COLO668 (cell line): Measurements from ENCODE around the gene HYAL1.

Experiments
- DNase-seq: peaks from one replicate; lab custom pipeline; 2025; ENCODE audit not compliant: unreplicated experiment; lab: John Stamatoyannopoulos, UW

Gene HYAL1

GRCh38 chr3:50303013-50303815 lies at the start of gene HYAL1:
HYAL1 (minus strand) TSS chr3:50303574; CDS start chr3:50302956, 618 bp downstream.
- DNase-seq: no peak

- peak; percentile 8 for DNase-seq
Measured at GRCh38 chr3:50352781-50353180, 49.4 kb upstream of the HYAL1 start.

- DNase-seq: peak; percentile 25
Measured at GRCh38 chr3:50351323-50351697, 47.9 kb upstream of the HYAL1 start.

DNA sequence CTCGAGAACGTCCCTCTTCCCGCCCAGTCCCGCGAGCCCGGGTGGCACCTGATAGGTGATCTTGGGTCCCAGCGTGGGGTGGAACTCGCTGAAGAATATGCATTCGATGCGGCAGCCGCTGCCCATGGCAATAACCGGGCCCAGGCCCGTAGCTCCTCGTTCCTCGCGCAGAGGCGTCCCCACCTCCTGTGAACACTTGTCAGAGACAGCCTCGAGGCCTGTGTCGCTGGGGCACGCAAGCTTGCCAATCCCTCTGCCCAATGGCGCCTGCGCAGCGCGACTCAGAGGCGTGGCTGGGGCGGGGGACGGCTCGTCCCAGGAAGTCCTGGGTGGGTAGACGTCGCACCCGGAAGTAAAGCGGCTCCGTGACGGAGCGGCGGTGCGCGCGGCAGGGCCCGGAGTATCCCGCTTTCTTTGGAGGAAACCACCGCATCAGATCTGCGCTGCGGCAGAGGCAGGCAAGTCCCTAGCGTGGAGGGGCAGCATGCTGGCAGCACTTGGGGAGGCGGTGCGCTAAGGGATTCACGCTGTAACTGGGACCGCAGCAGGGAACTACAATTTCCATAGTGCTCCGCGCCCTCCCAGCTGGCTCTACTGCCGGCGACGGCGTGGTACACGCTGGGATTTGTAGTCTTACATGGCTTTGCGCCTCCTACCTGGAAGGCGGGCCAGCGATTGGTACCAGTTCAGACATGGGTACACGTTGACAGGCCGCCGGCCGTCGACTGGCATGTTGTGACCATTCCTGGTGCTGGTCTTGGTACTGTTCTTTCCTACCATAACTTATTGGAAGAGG lies 47.4 kb upstream of the HYAL1 start, which contains the start of the genes CYB561D2 and NPRL2:
CYB561D2 (plus strand) TSS at position 336 of the 796 bp plus-strand sequence. CDS start 572 bp downstream, outside the sequence.
NPRL2 (minus strand) TSS at position 249 of the 796 bp plus-strand sequence; CDS start at position 126, 123 bp downstream.
- DNase-seq: peak; percentile 90

DNA sequence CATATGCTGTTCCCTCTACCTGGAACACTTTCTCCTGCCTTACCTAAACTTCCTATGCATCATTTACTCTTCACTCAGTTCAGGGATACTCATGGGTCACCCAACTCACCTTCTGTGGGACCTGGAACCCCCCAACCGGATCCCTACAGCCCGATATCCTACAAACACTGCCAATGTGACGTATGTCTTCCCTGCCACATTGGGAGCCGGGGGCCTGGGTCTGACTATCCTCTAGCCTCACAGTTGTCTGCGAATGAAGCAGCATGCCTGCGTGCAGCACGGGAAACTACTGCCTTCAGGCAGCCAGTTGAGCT lies 46.8 kb upstream of the HYAL1 start:
- no peak for DNase-seq

GRCh38 chr3:50347187-50347813 lies 43.9 kb upstream of the HYAL1 start:
- peak; percentile 56 for DNase-seq

DNA sequence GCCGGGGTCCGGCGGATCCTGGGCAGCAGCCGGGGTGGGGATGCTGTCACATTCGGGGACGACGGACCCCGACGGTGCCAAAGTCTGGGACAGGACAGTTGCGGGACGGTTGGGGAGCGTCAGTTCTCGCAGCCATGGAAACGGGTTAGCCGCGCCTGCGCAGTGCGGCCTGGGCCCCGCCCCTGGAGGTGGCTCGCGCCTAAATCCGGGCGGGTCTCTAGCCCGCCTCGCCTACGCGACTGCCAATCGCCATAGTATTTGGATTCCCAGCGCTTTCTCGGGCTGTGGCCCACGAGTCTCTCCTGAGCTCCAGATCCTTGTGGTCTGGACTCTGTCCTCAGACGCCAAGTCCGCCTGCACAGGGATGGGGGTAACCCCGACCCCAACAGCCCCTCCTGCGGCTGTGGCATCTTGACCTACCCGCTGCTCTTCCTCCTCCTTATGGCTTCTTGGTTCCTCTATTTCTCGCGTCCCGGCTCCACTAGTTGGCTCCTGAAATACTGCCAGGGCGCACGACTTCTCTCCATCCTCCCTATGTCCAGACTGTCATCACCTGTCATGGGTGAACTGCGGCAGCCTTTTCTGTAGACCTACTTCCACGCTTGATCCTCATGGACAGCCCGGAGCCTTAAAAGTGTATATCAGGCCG lies 42.3 kb upstream of the HYAL1 start, which contains the start of gene ZMYND10:
ZMYND10 (minus strand) TSS at position 147 of the 649 bp plus-strand sequence. CDS start 153 bp downstream, outside the sequence.
- DNase-seq: no peak

GRCh38 chr3:50345008-50345407 lies 41.6 kb upstream of the HYAL1 start:
- no peak for DNase-seq

DNA sequence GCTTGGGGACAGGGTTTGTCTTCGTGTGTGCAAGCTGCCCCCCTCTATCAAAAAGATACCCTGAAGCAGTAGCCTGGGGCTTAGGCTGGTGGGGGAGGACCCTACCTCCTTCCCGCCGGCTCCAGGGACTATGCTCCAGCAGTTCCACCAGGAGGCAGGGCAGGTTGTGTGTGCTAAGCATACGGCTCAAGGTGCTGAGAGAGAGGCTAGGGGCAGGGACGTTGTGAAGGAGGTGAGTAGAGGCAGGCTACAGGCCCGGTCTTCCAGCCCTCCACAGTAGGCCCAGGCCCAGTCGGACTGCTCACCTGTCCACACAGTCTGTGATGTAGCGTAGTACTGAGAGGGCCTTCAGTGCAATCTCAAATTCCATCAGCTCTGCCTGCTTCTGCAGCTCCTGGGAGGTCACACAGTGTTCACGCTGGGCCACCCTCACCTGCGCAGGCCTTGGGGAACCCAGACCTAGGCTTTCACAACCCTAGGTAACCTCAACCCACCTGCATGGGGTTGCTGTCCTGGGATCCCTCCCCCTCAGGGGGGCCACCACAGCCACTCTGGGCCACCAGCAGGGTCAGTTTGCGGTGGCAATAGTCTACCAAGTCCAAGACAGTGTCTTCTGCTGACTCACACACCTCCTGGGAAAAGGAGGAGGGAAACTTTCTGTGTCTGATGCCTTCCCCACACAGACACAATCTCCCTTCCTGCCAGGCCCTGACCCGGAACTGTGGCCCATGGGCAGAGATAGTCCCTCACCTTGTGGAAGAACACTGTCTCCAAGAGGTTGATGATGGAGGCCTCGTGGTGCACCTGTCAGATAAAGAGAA lies 39.6 kb upstream of the HYAL1 start:
- DNase-seq: no peak

GRCh38 chr3:50341996-50342650 lies 38.7 kb upstream of the HYAL1 start:
- DNase-seq: no peak

DNA sequence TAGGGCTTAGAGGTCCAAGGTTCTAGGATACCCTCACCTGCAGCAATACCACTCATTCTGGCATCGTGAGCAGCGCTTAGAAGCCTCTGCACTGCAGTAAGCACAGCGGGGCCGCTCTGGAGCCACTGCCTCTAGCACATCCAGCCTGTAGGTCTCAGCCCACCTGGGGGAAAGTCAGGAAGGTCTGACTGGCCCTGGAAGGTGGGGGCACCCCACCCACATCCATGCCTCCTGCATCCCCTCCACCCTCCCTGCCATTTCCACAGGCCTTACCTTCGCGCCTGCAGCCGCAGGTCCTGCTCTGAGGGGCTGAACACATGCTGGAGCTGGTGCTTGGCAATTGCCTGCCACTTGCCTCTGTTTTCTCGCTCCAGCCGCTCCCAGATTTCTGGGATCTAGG lies 38.2 kb upstream of the HYAL1 start:
- no peak for DNase-seq

GRCh38 chr3:50340448-50341329 lies 37.3 kb upstream of the HYAL1 start, which contains the start of gene RASSF1:
RASSF1 (minus strand) TSS chr3:50340836; CDS start chr3:50340805, 31 bp downstream.
- no peak for DNase-seq

DNA sequence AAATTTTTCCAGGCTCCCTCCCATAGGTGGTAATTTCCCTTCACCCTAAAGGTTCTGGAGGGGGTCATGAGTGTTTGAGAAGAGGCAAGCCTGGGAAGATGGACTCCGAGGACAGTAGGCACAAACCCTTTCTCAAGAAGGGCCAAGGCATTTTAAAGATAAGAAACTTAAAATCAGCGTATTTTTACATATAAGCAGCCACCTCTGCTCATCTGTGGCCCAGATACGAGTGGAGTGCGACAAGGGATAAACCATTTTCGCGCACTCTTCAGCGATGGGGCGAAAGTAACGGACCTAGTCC lies 36.7 kb upstream of the HYAL1 start:
- DNase-seq: no peak

GRCh38 chr3:50339485-50340146 lies 36.2 kb upstream of the HYAL1 start:
- no peak for DNase-seq

DNA sequence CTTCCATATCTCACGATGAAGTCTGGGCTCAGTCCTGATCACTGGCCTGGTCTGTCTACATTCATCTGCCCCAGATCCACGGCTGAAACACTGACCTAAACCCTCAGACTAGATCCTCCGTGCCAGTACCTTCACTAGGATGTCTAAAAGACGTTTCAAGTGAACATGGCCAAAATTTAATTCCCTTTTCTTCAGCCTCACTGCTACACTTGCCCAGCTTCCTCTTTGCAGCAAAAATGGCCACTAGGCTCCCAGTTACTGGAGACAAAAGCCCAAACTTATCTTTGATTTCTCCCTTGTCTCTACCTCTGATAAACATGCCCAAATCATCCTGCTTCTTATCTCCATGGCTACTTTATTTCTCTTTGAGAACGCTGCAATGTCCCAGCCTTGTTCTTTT lies 35.6 kb upstream of the HYAL1 start:
- DNase-seq: no peak

GRCh38 chr3:50337175-50337861 lies 33.9 kb upstream of the HYAL1 start:
- peak; percentile 97 for DNase-seq

DNA sequence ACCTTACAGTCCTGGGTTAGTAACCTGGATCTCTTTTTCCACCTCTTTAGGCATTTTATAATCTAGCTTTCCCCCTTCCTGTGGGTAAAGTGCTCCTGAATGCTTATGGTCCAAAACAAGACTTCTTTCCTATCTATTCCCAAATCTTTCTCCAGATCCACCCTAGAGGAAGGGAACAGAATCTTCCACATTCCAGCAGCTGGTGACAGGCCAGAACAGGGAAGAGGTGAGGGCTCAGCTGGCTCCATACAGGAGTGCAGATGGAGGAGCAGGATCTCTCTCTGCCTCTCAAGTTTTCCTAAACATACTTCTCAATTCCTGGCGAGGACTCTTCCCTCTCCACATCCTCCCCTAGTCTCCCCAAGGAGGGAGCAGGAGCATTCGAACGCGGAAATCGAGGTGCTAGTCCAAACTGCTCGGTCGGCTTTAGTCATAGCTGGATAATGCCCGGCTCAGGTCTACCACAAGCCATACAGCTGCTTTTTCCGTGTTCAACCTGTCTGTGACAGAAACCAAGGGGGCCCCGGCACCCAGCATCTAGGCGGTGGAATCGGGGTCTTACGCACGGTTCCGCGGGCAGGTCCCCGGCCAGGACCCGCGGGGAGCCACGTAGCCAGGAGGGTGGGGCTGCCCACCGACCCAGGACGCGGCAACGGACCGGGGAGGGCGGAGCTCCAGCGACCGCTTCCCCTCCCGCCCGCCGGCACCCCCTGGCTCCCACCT lies 33.2 kb upstream of the HYAL1 start:
- DNase-seq: no peak
